Mucosa of descending colon (tissue), 3 donors: ENCODE results near the gene RAB30. TPM values are rescaled to one million over a fixed set of nuclear protein-coding genes. Genes with fewer than 3 reads are reported as not detected.

Experiments used
- ATAC-seq: fragments of 200-7000 bp; cut with Tn5 transposase; one replicate; pipeline ENCODE4 v1.9.1; 2020; ENCODE audit warnings: mild to moderate bottlenecking, moderate library complexity
- DNase-seq, 3 donors: peaks; one replicate each; pipeline ENCODE4 v3.0.0-alpha.2; 2020
- H3K36me3 ChIP-seq: fragments of 200-600 bp; one replicate; pipeline ENCODE4 v1.8.0; 2021; ENCODE audit warnings: low read depth, mild to moderate bottlenecking
- H3K4me1 ChIP-seq: fragments of 200-600 bp; one replicate; pipeline ENCODE4 v1.8.0; 2021; ENCODE audit warnings: low read depth, mild to moderate bottlenecking
- H3K4me3 ChIP-seq: fragments of 200-600 bp; one replicate; pipeline ENCODE4 v1.8.0; 2021; ENCODE audit warnings: mild to moderate bottlenecking
- H3K9me3 ChIP-seq: fragments of 200-600 bp; one replicate; pipeline ENCODE4 v1.8.0; 2021; ENCODE audit warnings: mild to moderate bottlenecking
- intact Hi-C, 2 donors: fragments of 100-400 bp; cut with DNase I in 1 of 2; cut with micrococcal nuclease in 1 of 2; formaldehyde crosslinking; loops; one replicate each; pipeline versions ENCODE4 v1.11.0 to v1.11.1; 2022; cut with DNase I, micrococcal nuclease
- total RNA-seq, 3 donors: library from RNA; stranded (reverse); fragmentation: NEBNext Ultra II Directional in 2 of 3; extraction: Animal tissue kit (Norgen Biotek cat#: 25700) in 2 of 3; gene quantifications; one replicate each; pipeline versions ENCODE4 v1.2.1 to v1.2.4, GENCODE V29; 2021 to 2023
- TF ChIP-seq, protein P1 (sequence below): fragments of 200-600 bp; IDR thresholded peaks from one replicate; pipeline ENCODE4 v1.8.0; 2022; ENCODE audit warnings: antibody characterized with exemption, mild to moderate bottlenecking
- donor health status: DM: no; HTN: no; CAD: no; lungs with moderate emphysema.
- donor health status: DM: no; HTN: no; CAD: no.
- donor health status: DM: no; HTN: yes; CAD: no.

Gene RAB30
- total RNA-seq, 3 donors from 2014 or later, result 16.2 to 30.7 (median 19.1) TPM

DNA sequence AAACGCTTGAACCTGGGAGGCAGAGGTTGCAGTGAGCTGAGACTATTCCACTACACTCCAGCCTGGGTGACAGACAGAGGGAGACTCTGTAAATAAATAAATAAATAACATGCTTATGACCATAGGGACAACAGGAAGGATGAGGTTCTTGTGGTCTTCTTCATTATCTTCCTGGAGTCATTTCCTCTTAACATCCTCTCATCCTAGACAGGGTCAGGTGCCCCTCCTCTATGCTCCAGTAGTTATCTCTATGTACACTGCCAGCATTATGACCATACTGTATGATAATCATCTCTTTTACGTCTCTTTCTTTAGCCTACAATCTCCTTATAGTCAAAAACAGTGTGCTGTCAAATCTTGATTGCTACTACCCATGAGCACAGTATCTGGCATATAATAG, 17.7 kb downstream of the RAB30 start:
- intact Hi-C loops, result no loop called here
- TF ChIP-seq, protein P1, sequence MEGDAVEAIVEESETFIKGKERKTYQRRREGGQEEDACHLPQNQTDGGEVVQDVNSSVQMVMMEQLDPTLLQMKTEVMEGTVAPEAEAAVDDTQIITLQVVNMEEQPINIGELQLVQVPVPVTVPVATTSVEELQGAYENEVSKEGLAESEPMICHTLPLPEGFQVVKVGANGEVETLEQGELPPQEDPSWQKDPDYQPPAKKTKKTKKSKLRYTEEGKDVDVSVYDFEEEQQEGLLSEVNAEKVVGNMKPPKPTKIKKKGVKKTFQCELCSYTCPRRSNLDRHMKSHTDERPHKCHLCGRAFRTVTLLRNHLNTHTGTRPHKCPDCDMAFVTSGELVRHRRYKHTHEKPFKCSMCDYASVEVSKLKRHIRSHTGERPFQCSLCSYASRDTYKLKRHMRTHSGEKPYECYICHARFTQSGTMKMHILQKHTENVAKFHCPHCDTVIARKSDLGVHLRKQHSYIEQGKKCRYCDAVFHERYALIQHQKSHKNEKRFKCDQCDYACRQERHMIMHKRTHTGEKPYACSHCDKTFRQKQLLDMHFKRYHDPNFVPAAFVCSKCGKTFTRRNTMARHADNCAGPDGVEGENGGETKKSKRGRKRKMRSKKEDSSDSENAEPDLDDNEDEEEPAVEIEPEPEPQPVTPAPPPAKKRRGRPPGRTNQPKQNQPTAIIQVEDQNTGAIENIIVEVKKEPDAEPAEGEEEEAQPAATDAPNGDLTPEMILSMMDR, result no peak
- H3K4me1 ChIP-seq, result peaks cover 5% of the 10 kb centered on the region
- peak; percentile 3 for ATAC-seq
- no peak overlapping the region for H3K4me3 ChIP-seq
- DNase-seq, result no peak
- H3K36me3 ChIP-seq, result no peaks in the 10 kb centered on the region
- H3K9me3 ChIP-seq, result no peaks in the 10 kb centered on the region

DNA sequence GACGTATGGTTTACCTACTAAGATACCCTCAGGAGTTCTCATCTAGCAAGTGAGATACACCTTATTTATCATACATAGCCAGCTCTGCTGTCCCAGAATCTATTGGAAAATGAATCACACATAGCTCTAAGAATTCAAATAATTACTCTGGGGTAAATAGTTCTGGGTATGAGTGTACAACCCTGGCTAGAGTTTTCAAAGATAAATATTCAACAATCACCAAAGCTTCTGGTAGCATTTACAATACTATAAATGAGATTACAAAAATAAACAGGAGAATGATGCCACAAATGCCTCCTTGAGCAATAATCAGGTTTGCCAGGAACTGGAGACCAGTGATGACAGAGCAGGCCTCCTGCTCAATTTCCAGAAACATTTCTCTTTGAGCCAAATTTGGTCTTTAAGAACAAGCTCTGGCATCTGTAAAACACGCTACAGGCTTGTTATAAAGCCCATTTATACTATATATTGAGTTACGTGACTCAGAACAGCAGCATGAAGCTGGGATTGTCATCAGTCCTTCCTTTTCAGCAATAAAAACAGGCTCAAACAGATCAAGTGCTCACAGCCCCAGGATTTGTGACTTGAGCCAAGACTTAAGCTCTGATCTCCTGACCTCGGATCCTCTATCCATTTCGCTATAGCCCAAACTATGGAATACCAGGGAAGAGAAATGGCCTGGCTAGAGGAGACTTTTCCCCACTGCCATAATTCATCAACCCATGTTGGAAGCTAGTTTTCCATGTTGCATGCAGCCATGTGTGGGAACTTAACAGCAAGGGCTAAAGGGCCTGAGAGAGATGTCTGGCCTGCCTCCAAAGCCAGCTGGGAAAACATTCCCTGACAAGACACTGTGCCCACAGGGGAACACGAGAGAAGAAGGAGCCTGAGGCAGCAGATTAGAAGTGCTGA, 19.7 kb downstream of the RAB30 start:
- H3K36me3 ChIP-seq, result no peaks in the 10 kb centered on the region
- TF ChIP-seq, protein P1, result no peak
- intact Hi-C loops, result no loop called here
- no peaks in the 10 kb centered on the region for H3K9me3 ChIP-seq
- peaks cover 5% of the 10 kb centered on the region for H3K4me1 ChIP-seq
- H3K4me3 ChIP-seq, result no peak overlapping the region
- DNase-seq, result no peak
- ATAC-seq, result peak; percentile 11

DNA sequence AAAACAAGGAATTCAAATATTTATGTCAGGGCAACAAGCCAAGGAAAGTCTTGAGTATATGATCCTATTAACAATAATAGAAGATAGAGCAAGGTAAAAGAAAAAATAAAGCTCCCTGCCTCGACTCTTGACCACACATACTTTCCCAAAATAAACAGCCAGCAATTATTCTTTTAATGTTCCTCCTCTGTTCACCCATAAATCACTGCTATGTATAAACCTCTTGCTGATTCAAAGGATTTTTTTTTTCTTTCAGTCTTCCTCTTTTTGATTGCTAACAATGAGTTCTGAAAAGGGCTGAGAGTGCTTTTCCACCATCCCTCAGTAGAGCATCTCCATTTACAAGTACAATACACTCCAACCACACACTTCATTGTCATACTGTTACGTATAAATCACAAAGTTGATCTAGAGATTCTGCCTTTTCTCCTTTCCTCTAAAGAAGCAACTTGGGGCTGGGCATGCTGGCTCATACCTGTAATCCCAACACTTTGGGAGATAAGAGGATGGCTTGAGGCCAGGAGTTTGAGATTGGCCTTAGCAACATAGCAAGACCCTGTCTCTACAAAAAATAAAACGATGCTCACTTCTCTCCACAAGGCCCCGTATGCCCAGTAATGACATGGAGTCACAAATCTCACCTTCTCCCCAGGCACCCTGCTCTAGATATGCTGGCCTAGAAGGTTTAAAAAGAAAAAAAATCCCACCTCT, 24.0 kb downstream of the RAB30 start:
- H3K9me3 ChIP-seq, result no peaks in the 10 kb centered on the region
- no peak for DNase-seq
- ATAC-seq, result no peak
- intact Hi-C loops, result no loop called here
- no peaks in the 10 kb centered on the region for H3K36me3 ChIP-seq
- no peak overlapping the region for H3K4me3 ChIP-seq
- TF ChIP-seq, protein P1, result no peak
- peaks cover 8% of the 10 kb centered on the region for H3K4me1 ChIP-seq

DNA sequence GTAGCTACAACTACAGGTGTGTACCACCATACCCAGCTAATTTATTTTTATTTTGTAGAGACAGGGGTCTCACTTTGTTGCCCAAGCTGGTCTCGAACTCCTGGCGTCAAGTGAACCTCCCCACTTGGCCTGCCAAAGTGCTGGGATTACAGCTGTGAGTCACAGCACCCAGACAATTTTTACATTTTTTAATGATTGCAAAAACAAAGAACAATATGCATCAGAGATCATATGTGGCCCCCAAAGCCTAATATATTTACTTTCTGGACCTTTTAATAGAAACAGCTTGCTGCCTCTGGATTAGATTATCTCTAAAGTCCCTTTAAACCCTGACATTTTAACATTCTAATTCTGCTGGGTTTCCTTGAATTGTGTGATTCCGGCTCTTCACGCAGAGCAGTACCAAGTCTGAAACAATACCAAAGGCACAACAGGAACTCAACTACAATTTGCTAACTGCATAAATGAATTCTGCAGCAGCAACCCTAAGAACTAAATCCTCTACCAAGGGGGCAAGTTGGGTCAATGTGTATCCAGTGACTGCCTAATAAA, 25.0 kb downstream of the RAB30 start:
- no peaks in the 10 kb centered on the region for H3K9me3 ChIP-seq

DNA sequence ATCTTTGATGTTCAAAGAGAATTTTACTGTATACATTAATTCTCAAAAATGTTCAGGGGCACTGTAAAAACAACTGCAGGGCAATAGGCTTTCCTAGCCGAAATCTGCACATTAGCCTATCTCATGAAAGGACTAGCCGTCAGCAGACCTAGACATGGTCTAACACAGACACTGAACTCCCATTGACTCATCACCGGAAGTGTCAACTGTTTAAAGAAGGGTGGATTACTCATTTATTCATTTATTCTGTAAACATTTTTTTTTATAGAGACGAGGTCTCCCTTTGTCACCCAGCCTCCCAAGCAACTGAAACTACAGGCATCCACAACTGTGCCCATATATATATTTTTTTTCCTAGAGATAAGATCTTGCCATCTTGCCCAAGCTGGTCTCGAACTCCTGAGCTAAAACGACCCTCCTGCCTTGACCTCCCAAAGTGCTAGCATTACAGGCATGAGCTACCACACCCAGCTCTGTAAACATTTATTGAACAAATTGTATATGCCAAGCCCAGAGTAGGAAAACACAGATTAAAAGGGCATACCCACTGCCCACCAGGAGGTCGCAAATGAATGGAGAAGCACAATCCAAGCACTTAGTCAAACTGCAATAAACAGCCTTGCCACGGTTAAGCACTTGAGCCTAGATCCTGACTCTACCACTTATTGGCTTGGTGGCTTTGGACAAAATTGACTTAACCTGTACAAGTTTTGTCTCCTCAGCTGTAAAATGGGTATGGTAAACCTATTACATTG, 26.6 kb downstream of the RAB30 start:
- peaks cover 8% of the 10 kb centered on the region for H3K4me1 ChIP-seq
- intact Hi-C loops, result no loop called here
- no peak for DNase-seq
- H3K4me3 ChIP-seq, result no peak overlapping the region
- TF ChIP-seq, protein P1, result no peak
- no peaks in the 10 kb centered on the region for H3K9me3 ChIP-seq
- ATAC-seq, result peak; percentile 78
- H3K36me3 ChIP-seq, result no peaks in the 10 kb centered on the region

More for the DNA sequence above, 25.0 kb downstream of the RAB30 start:
- TF ChIP-seq, protein P1, result no peak
- DNase-seq (no peak), ATAC-seq (no peak)
- peaks cover 8% of the 10 kb centered on the region for H3K4me1 ChIP-seq
- intact Hi-C loops, result no loop called here
- H3K4me3 ChIP-seq, result no peak overlapping the region
- no peaks in the 10 kb centered on the region for H3K36me3 ChIP-seq
